NCI-H748 (cell line): ENCODE results near the gene SAMSN1.
"Not testable (repeated sequence)": the region's sequence is repeated elsewhere in the genome, so short reads cannot be mapped to it uniquely, and the experiment has no call there.

Experiments used
- DNase-seq: peaks from one replicate; lab custom pipeline; 2025; ENCODE audit not compliant: unreplicated experiment; lab: John Stamatoyannopoulos, UW

The SAMSN1 gene

DNA sequence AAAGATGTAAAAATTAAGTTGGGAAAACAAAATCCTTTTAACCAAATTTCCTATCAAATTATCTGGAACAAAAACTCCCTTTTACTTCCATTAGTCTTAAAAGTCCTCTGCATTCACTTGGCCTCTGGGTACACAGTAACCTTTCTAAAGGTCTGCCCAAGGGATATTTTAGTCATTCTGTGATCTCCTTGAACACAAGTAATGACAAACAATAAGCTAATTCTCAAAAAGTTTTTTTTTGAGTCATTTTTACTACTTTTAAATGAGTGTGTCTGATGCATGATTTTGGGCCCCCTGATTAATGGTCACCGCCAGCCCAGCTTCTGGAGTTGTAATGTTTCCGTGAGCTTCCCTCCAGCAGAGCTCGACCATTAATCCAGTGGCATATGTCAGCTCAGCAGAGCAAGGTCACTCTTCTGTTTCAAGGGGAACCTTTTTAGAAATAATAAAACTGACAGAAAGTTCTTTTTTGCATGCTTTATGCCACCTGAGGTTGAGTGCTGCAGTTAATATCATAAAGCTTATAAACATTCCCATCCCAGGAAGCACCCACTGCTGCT lies 14.3 kb downstream of the SAMSN1 start:
- no peak for DNase-seq

GRCh38 chr21:14530592-14530991 lies 15.5 kb downstream of the SAMSN1 start:
- DNase-seq: no peak

DNA sequence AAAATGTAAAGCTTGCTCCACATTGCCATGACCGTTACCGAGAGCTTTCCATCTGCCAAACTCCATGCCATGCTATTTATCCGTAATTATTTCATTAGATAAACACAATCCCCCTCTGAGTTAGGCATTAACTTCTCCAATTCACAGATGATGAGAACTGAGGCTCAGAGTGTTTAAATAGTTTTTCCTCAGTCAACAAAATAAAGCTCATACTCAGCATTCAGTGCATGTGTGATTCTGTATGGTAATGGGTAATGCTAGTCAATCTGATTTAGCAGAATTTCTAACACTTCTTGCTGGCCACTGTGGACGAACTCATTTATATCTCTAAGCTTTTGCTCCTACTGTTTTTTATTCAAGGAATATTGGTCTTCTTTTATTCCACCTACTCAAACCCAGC lies 17.3 kb downstream of the SAMSN1 start:
- no peak for DNase-seq

- DNase-seq: no peak
Measured at GRCh38 chr21:14527696-14528652, 18.1 kb downstream of the SAMSN1 start.

DNA sequence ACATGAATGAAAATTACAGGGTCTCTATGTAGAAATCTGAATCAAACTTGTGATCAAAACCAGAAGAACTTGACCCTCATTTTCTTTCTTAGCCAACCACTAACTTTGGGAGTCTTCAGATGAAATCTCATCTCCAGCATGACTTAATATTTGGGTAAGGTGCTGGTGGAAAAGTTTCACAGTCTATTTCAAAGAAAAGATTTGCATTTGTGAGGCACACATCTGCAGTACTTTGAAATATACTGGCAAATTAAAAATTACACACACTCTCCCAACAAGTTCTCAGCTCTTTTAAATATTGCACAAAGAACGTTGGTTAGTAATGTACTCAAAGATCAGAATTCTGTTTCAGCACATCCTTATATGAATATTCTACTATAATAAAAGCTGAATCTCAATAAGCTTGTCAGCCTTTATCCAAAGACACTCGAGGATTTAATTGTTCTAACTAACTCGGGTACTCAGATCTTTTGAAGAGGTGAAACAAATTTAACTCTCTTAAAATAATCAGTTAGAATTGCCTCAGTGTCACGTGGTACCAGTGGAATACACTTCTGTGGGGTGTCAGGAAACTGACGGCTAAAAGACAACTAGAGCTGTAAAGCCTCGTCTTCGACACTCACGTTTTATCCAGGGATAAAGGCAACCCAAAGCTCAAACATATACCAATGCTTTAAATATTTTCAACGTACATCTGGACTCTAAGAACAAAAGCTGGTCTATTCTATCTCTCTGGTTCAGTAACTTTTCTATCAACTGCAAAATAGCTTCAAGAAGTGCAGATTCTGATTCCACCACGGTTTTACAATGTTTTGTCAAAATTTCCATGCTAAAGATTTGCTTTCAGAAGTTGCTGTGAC lies 19.0 kb downstream of the SAMSN1 start:
- DNase-seq: no peak

- no peak for DNase-seq
Measured at GRCh38 chr21:14526199-14526598, 19.9 kb downstream of the SAMSN1 start.

DNA sequence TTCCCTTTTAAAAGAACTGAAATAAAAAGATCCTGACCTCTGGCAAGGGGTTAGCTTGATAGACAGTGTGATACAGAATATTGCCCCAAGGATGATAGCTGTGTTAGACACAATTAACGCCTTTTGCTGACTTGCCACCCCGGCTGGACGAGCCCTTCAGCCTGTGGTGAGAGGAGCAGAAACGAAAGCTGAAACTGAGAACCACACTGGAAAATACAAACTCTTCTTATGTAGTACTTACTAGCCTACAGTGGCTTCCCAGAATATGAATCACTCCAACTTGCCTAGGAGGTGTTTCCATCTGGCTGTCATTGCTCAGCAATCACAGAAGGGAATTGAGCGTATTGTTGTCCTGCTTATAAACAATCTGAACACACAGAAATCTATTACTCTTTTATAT lies 22.9 kb downstream of the SAMSN1 start:
- no peak for DNase-seq

DNA sequence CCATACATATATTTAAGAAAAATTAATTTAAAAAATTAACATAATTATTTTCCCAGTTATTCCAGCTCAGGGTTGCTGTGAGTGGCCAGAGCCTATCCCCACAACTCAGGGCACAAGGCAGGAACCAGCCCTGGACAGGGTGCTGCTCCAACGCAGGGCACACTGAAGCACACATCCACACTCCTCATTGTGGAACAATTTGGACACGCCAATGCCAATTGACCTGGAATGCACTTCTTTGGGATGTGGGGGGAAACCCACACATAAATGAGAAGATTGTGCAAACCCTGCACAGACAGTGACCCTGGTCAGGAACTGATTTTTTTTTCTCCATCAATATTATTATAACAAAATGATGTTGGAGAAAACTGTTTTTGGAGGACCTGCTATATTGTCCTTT lies 23.4 kb downstream of the SAMSN1 start:
- no peak for DNase-seq

- DNase-seq: no peak
Measured at GRCh38 chr21:14520535-14520934, 25.6 kb downstream of the SAMSN1 start.

GRCh38 chr21:14519000-14519399 lies 27.1 kb downstream of the SAMSN1 start:
- no peak for DNase-seq

- DNase-seq: no peak
Measured at GRCh38 chr21:14513804-14514203, 32.3 kb downstream of the SAMSN1 start.

DNA sequence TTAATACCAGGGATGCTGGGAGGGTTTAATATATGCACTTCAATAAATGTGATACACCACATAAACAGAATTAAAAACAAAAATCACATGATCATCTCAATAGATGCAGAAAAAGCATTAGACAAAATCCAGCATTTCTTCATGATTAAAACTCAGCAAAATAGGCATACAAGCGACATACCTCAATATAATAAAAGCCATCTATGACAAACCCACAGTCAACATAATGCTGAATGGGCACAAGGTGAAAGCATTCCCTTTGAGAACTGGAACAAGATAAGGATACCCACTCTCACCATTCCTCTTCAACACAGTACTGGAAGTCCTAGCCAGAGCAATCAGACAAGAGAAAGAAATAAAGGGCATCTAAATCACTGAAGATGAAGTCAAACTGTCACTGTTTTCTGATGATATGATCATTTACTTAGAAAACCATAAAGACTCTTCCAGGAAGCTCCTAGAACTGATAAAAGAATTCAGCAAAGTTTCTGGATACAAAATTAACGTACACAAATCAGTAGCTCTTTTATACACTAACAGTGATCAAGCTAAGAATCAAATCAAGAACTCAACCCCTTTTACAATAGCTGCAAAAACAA lies 39.2 kb downstream of the SAMSN1 start:
- not testable (repeated sequence) for DNase-seq

GRCh38 chr21:14500873-14501272 lies 45.2 kb downstream of the SAMSN1 start:
- DNase-seq: no peak

GRCh38 chr21:14499316-14499715 lies 46.8 kb downstream of the SAMSN1 start:
- no peak for DNase-seq

DNA sequence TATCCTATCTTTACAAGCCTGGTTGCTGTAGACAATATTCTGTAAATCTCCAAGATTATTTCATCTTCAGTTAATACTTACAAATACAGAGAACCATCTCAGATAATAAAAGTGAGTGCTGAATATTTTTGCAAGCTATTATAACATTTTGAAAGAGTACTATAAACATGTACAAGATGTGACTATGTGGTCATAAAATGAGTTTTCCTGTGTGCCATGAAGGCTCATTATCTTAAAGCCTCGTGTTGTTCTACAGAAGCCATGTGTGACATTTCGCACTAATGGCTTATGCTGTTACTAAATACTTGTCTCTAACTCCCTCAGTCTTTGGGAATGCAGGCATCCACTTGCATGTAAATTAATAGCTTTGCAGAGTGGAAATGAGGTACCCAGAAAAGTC lies 48.3 kb downstream of the SAMSN1 start:
- no peak for DNase-seq

DNA sequence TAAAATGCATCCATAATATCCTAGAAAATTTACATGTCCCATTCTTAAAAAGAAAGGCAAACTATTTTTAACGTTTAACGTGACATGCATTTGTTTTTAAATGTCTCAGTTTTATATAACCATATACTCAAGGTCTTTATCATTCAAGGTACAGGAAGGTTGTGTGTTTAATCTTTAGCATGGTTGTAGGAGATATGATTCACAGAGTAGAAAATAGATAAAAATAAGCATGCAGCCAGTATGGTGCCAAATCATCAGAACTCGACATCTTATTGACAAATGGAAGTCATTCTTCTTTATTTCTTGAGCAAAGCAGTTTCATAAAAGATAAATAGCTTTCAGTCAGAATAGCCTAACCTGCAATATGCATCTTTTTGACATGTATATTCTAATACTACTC lies 51.0 kb downstream of the SAMSN1 start:
- DNase-seq: no peak

DNA sequence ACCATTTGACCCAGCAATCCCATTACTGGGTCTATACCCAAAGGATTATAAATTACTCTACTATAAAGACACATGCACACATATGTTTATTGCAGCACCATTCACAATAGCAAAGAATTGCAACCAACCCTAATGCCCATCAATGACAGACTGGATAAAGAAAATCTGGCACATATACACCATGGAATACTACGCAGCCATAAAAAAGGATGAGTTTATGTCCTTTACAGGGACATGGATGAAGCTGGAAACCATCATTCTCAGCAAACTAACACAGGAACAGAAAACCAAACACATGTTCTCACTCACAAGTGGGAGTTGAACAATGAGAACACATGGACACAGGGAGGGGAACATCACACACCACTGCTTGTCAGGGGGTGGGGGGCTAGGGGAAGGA lies 51.9 kb downstream of the SAMSN1 start:
- DNase-seq: not testable (repeated sequence)

DNA sequence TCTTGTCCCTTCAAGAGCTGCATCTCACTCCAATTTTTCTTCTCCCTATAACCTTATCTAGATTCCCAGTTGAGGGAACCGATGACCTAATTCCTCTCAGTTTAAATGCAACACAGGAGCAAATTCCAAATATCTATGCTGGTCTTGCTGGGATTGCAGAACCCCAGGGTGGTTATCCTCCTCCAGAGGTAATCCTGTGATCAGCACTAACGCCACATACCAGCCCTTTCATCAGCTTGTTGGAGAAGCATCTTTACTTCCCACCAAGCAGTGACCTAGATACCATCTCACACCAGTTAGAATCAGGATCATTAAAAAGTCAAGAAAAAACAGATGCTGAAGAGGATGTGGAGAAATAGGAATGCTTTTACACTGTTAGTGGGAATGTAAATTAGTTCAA lies 52.4 kb downstream of the SAMSN1 start:
- no peak for DNase-seq

- DNase-seq: no peak
Measured at GRCh38 chr21:14492931-14493330, 53.2 kb downstream of the SAMSN1 start.

- no peak for DNase-seq
Measured at GRCh38 chr21:14491269-14491681, 54.8 kb downstream of the SAMSN1 start.

DNA sequence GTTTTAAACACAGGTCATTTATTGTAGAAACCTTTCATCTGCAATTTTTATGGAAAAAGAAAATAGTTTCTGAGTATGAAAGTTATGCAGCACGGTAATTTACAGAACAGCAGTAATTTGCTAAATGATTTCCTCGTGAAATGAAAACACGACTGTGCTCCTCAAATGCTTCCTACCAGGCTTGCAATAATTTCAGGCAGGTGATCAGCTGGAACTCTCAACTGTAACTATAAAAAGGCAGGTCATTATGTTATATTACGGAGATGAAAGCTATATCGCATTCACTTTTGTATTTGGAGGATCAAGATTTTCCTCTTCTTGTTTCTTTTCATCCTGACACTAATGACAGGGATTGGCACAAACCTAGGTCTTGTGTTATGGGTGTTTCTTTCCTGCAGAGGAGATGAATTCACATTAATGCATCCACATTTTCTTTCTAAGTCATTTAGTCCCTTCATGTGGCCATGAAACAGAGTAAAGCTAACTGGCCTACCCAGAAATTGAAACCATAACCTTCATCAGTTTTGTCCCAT lies 57.4 kb downstream of the SAMSN1 start:
- no peak for DNase-seq
